ENCODE measurements around the gene CTNNA3. TPM values are rescaled to one million over a fixed set of nuclear protein-coding genes. Genes with fewer than 3 reads are reported as not detected.

Gene CTNNA3
- total RNA-seq, 2 experiments from 2014 or later, result not detected

GRCh38 chr10:66836771-66837170 is 859.2 kb downstream of the CTNNA3 start:
- no peaks in the 10 kb centered on the region for H3K27me3 Mint-ChIP-seq (ENCODE audit: low read depth)
- H3K4me1 Mint-ChIP-seq (ENCODE audit: low read depth), result no peaks in the 10 kb centered on the region
- CTCF ChIA-PET, result no interaction called here
- intact Hi-C loops (cut with micrococcal nuclease), result no loop called here
- H3K4me3 Mint-ChIP-seq, result no peak overlapping the region
- no peaks in the 10 kb centered on the region for H3K9me3 Mint-ChIP-seq
- H3K36me3 Mint-ChIP-seq (ENCODE audit: low read depth), result no peaks in the 10 kb centered on the region
- DNase-seq, result no peak
- H3K27ac Mint-ChIP-seq, result no peak overlapping the region

GRCh38 chr10:66836057-66836456 is 859.9 kb downstream of the CTNNA3 start:
- CTCF ChIA-PET, result interaction anchor here (0.6 kb wide), 1 partner anchor 576 kb away, joined by 3 read pairs; no protein-coding TSS in a partner anchor
- intact Hi-C loops (cut with micrococcal nuclease), result no loop called here
- H3K36me3 Mint-ChIP-seq (ENCODE audit: low read depth), result no peaks in the 10 kb centered on the region
- no peak overlapping the region for H3K4me3 Mint-ChIP-seq
- H3K27me3 Mint-ChIP-seq (ENCODE audit: low read depth), result no peaks in the 10 kb centered on the region
- no peak for DNase-seq
- H3K9me3 Mint-ChIP-seq, result no peaks in the 10 kb centered on the region
- H3K27ac Mint-ChIP-seq, result no peak overlapping the region
- H3K4me1 Mint-ChIP-seq (ENCODE audit: low read depth), result no peaks in the 10 kb centered on the region

GRCh38 chr10:66835400-66835799 is 860.6 kb downstream of the CTNNA3 start:
- Mint-ChIP-seq H3K36me3 (ENCODE audit: low read depth) (no peaks in the 10 kb centered on the region), H3K4me3 (no peak overlapping the region), H3K27me3 (ENCODE audit: low read depth) (no peaks in the 10 kb centered on the region), H3K9me3 (no peaks in the 10 kb centered on the region), H3K27ac (no peak overlapping the region), H3K4me1 (ENCODE audit: low read depth) (no peaks in the 10 kb centered on the region)
- intact Hi-C loops (cut with micrococcal nuclease), result no loop called here
- no peak for DNase-seq
- CTCF ChIA-PET, result no interaction called here

GRCh38 chr10:66834802-66835201 is 861.2 kb downstream of the CTNNA3 start:
- CTCF ChIA-PET, result no interaction called here
- intact Hi-C loops (cut with micrococcal nuclease), result no loop called here
- Mint-ChIP-seq H3K4me3 (no peak overlapping the region), H3K27ac (no peak overlapping the region), H3K36me3 (ENCODE audit: low read depth) (no peaks in the 10 kb centered on the region), H3K9me3 (no peaks in the 10 kb centered on the region), H3K4me1 (ENCODE audit: low read depth) (no peaks in the 10 kb centered on the region), H3K27me3 (ENCODE audit: low read depth) (no peaks in the 10 kb centered on the region)
- no peak for DNase-seq

- H3K4me3 Mint-ChIP-seq, result no peak overlapping the region
- no peaks in the 10 kb centered on the region for H3K27me3 Mint-ChIP-seq (ENCODE audit: low read depth)
- DNase-seq, result no peak
- CTCF ChIA-PET, result no interaction called here
- no peaks in the 10 kb centered on the region for H3K9me3 Mint-ChIP-seq
- no peaks in the 10 kb centered on the region for H3K36me3 Mint-ChIP-seq (ENCODE audit: low read depth)
- intact Hi-C loops (cut with micrococcal nuclease), result no loop called here
- H3K4me1 Mint-ChIP-seq (ENCODE audit: low read depth), result no peaks in the 10 kb centered on the region
- no peak overlapping the region for H3K27ac Mint-ChIP-seq
These were observed 862.1 kb downstream of the CTNNA3 start for GRCh38 chr10:66833861-66834260.

- no peak overlapping the region for H3K4me3 Mint-ChIP-seq
These were observed 863.1 kb downstream of the CTNNA3 start for GRCh38 chr10:66832781-66833422.

GRCh38 chr10:66828957-66829356 is 867.0 kb downstream of the CTNNA3 start:
- no peak overlapping the region for H3K27ac Mint-ChIP-seq
- no peak for DNase-seq
- H3K4me3 Mint-ChIP-seq, result no peak overlapping the region
- no peaks in the 10 kb centered on the region for H3K27me3 Mint-ChIP-seq (ENCODE audit: low read depth)
- intact Hi-C loops (cut with micrococcal nuclease), result no loop called here
- CTCF ChIA-PET, result no interaction called here
- H3K36me3 Mint-ChIP-seq (ENCODE audit: low read depth), result no peaks in the 10 kb centered on the region
- no peaks in the 10 kb centered on the region for H3K4me1 Mint-ChIP-seq (ENCODE audit: low read depth)
- no peaks in the 10 kb centered on the region for H3K9me3 Mint-ChIP-seq

More at GRCh38 chr10:66832781-66833422, 863.1 kb downstream of the CTNNA3 start:
- Mint-ChIP-seq H3K27ac (no peak overlapping the region), H3K4me1 (ENCODE audit: low read depth) (no peaks in the 10 kb centered on the region), H3K27me3 (ENCODE audit: low read depth) (no peaks in the 10 kb centered on the region), H3K9me3 (no peaks in the 10 kb centered on the region), H3K36me3 (ENCODE audit: low read depth) (no peaks in the 10 kb centered on the region)
- intact Hi-C loops (cut with micrococcal nuclease), result no loop called here
- DNase-seq, result no peak
- CTCF ChIA-PET, result interaction anchor here (0.7 kb wide), 1 partner anchor 28 kb away, joined by 3 read pairs; no protein-coding TSS in a partner anchor

GRCh38 chr10:66827353-66827752 is 868.6 kb downstream of the CTNNA3 start:
- CTCF ChIA-PET, result no interaction called here
- no peak overlapping the region for H3K4me3 Mint-ChIP-seq

GRCh38 chr10:66823301-66823700 is 872.7 kb downstream of the CTNNA3 start:
- no peak overlapping the region for H3K4me3 Mint-ChIP-seq
- no peaks in the 10 kb centered on the region for H3K27me3 Mint-ChIP-seq (ENCODE audit: low read depth)
- CTCF ChIA-PET, result no interaction called here
- H3K4me1 Mint-ChIP-seq (ENCODE audit: low read depth), result no peaks in the 10 kb centered on the region
- no peak overlapping the region for H3K27ac Mint-ChIP-seq
- no peaks in the 10 kb centered on the region for H3K9me3 Mint-ChIP-seq
- intact Hi-C loops (cut with micrococcal nuclease), result no loop called here
- DNase-seq, result no peak
- no peaks in the 10 kb centered on the region for H3K36me3 Mint-ChIP-seq (ENCODE audit: low read depth)

More at GRCh38 chr10:66827353-66827752, 868.6 kb downstream of the CTNNA3 start:
- Mint-ChIP-seq H3K4me1 (ENCODE audit: low read depth) (no peaks in the 10 kb centered on the region), H3K9me3 (no peaks in the 10 kb centered on the region), H3K27ac (no peak overlapping the region), H3K36me3 (ENCODE audit: low read depth) (no peaks in the 10 kb centered on the region), H3K27me3 (ENCODE audit: low read depth) (no peaks in the 10 kb centered on the region)
- intact Hi-C loops (cut with micrococcal nuclease), result no loop called here
- DNase-seq, result no peak

GRCh38 chr10:66822801-66823200 is 873.2 kb downstream of the CTNNA3 start:
- Mint-ChIP-seq H3K27ac (no peak overlapping the region), H3K9me3 (no peaks in the 10 kb centered on the region), H3K4me3 (no peak overlapping the region), H3K4me1 (ENCODE audit: low read depth) (no peaks in the 10 kb centered on the region), H3K36me3 (ENCODE audit: low read depth) (no peaks in the 10 kb centered on the region), H3K27me3 (ENCODE audit: low read depth) (no peaks in the 10 kb centered on the region)
- intact Hi-C loops (cut with micrococcal nuclease), result no loop called here
- DNase-seq, result no peak
- CTCF ChIA-PET, result no interaction called here

- Mint-ChIP-seq H3K9me3 (no peaks in the 10 kb centered on the region), H3K27me3 (ENCODE audit: low read depth) (no peaks in the 10 kb centered on the region), H3K4me3 (no peak overlapping the region), H3K4me1 (ENCODE audit: low read depth) (no peaks in the 10 kb centered on the region), H3K27ac (no peak overlapping the region), H3K36me3 (ENCODE audit: low read depth) (no peaks in the 10 kb centered on the region)
- intact Hi-C loops (cut with micrococcal nuclease), result no loop called here
- CTCF ChIA-PET, result no interaction called here
- DNase-seq, result no peak
These were observed 876.3 kb downstream of the CTNNA3 start for GRCh38 chr10:66819691-66820090.

- Mint-ChIP-seq H3K4me1 (ENCODE audit: low read depth) (no peaks in the 10 kb centered on the region), H3K9me3 (no peaks in the 10 kb centered on the region), H3K27ac (no peak overlapping the region), H3K27me3 (ENCODE audit: low read depth) (no peaks in the 10 kb centered on the region), H3K36me3 (ENCODE audit: low read depth) (no peaks in the 10 kb centered on the region), H3K4me3 (no peak overlapping the region)
- CTCF ChIA-PET, result no interaction called here
- DNase-seq, result no peak
- intact Hi-C loops (cut with micrococcal nuclease), result no loop called here
These were observed 882.9 kb downstream of the CTNNA3 start for GRCh38 chr10:66813122-66813521.

GRCh38 chr10:66811211-66811610 is 884.8 kb downstream of the CTNNA3 start:
- Mint-ChIP-seq H3K4me3 (no peak overlapping the region), H3K36me3 (ENCODE audit: low read depth) (no peaks in the 10 kb centered on the region), H3K9me3 (no peaks in the 10 kb centered on the region), H3K4me1 (ENCODE audit: low read depth) (no peaks in the 10 kb centered on the region), H3K27ac (no peak overlapping the region), H3K27me3 (ENCODE audit: low read depth) (no peaks in the 10 kb centered on the region)
- intact Hi-C loops (cut with micrococcal nuclease), result no loop called here
- no peak for DNase-seq
- CTCF ChIA-PET, result no interaction called here

Measured in activated naive CD4-positive, alpha-beta T cell treated with anti-CD3 and anti-CD28 coated beads for 36 hours (primary cell).